Measurements from ENCODE around the gene PLAAT2.

- TF ChIP-seq SIN3A (IDR thresholded peaks at IDR 0.05; ENCODE audit: borderline replicate concordance, insufficient read depth, low read length), result no peak
- TF ChIP-seq, protein P1, sequence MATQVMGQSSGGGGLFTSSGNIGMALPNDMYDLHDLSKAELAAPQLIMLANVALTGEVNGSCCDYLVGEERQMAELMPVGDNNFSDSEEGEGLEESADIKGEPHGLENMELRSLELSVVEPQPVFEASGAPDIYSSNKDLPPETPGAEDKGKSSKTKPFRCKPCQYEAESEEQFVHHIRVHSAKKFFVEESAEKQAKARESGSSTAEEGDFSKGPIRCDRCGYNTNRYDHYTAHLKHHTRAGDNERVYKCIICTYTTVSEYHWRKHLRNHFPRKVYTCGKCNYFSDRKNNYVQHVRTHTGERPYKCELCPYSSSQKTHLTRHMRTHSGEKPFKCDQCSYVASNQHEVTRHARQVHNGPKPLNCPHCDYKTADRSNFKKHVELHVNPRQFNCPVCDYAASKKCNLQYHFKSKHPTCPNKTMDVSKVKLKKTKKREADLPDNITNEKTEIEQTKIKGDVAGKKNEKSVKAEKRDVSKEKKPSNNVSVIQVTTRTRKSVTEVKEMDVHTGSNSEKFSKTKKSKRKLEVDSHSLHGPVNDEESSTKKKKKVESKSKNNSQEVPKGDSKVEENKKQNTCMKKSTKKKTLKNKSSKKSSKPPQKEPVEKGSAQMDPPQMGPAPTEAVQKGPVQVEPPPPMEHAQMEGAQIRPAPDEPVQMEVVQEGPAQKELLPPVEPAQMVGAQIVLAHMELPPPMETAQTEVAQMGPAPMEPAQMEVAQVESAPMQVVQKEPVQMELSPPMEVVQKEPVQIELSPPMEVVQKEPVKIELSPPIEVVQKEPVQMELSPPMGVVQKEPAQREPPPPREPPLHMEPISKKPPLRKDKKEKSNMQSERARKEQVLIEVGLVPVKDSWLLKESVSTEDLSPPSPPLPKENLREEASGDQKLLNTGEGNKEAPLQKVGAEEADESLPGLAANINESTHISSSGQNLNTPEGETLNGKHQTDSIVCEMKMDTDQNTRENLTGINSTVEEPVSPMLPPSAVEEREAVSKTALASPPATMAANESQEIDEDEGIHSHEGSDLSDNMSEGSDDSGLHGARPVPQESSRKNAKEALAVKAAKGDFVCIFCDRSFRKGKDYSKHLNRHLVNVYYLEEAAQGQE (IDR thresholded peaks at IDR 0.05; ENCODE audit: insufficient read depth in 1 of 2, low read depth in 2 of 2, low read length in 2 of 2), result no peak
- TF ChIP-seq POLR2AphosphoS5 (IDR thresholded peaks at IDR 0.05; ENCODE audit: low read depth, low read length), result no peak
Observed at GRCh38 chr11:63595296-63595695, 32.1 kb upstream of the PLAAT2 start.

Data from PFSK-1 (cell line).